Measurements from ENCODE around the gene TBX21.

Gene TBX21

DNA sequence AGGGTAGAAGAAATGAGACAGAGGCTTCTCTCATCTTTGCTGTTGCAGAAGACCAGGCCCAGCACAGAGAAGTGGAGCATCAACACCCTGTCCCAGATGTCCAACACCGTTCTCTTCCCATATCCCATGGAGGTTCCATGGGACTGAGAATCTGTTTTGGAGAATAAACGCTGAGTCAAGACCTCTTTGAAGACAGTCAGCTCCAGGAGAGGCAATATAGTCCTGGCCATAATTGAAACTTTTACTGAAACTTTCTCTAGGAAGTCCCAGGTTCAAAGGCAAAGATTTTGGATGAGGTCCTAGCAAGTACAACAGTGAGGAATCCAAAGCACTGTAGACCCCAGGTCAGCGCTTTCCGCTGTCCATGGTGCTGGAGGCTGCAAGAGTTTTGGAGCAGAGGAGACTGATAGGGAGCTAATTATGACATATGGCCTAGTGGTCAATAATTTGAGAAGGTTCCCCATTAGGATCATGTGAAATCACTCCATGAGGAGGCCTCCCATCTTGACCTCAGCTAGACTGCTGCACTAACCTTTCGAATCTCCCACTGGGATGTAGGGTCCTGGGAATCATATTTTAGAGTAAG is 52.6 kb downstream of the TBX21 start:
- TF ChIP-seq, protein P1, sequence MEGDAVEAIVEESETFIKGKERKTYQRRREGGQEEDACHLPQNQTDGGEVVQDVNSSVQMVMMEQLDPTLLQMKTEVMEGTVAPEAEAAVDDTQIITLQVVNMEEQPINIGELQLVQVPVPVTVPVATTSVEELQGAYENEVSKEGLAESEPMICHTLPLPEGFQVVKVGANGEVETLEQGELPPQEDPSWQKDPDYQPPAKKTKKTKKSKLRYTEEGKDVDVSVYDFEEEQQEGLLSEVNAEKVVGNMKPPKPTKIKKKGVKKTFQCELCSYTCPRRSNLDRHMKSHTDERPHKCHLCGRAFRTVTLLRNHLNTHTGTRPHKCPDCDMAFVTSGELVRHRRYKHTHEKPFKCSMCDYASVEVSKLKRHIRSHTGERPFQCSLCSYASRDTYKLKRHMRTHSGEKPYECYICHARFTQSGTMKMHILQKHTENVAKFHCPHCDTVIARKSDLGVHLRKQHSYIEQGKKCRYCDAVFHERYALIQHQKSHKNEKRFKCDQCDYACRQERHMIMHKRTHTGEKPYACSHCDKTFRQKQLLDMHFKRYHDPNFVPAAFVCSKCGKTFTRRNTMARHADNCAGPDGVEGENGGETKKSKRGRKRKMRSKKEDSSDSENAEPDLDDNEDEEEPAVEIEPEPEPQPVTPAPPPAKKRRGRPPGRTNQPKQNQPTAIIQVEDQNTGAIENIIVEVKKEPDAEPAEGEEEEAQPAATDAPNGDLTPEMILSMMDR (conservative IDR thresholded peaks at IDR 0.05; ENCODE audit: control insufficient read depth, insufficient read depth, low read depth, low read length): no peak
- DNase-seq (ENCODE audit: low read depth): peak; percentile 27
- no peak overlapping the region for H3K4me3 ChIP-seq (ENCODE audit: control insufficient read depth, low read depth, low read length)

GRCh38 chr17:47789611-47790561 is 56.9 kb downstream of the TBX21 start:
- H3K4me3 ChIP-seq (ENCODE audit: control insufficient read depth, low read depth, low read length): peak overlapping the region; percentile 40
- TF ChIP-seq, protein P1 (conservative IDR thresholded peaks at IDR 0.05; ENCODE audit: control insufficient read depth, insufficient read depth, low read depth, low read length): peak; percentile 49
- peak; percentile 55 for DNase-seq (ENCODE audit: low read depth)

DNA sequence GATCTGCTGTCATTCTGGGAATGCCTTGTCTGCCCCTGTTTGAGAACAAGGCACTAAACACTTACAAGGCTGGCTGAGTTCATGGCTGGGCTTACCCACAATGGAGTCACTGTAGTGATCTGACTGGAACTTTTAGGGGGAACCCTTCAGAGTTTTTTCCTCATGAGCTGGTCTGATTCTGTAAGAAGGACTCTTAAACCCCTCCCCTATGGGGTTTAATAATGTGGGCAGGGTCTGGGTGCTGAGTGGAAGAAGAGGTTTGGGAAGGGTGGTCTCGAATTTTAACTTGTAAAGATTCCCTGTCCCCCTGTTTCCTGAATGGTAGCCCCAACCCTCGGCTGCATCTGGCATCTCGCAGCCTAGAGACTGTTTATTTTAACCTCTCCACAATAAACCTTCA is 58.0 kb downstream of the TBX21 start:
- DNase-seq (ENCODE audit: low read depth): no peak
- TF ChIP-seq, protein P1 (conservative IDR thresholded peaks at IDR 0.05; ENCODE audit: control insufficient read depth, insufficient read depth, low read depth, low read length): no peak
- H3K4me3 ChIP-seq (ENCODE audit: control insufficient read depth, low read depth, low read length): no peak overlapping the region

DNA sequence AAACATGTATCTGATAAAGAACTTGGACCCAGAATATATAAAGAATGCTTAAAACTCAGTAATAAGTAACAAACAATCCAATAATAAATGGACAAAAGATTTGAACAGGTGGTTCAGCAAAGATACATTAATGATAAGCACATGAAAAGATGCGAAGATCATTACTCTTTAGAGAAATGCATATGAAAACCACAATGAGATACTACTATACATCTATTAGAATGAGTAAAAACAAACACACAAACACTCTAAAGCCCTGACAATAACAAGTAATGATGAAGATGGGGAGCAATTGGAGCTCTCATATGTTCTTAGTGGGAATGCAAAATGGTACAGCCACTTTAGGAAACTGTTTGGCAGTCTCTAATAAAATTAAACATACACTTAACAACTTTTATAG is 59.4 kb downstream of the TBX21 start:
- no peak overlapping the region for H3K4me3 ChIP-seq (ENCODE audit: control insufficient read depth, low read depth, low read length)
- DNase-seq (ENCODE audit: low read depth): no peak
- TF ChIP-seq, protein P1 (conservative IDR thresholded peaks at IDR 0.05; ENCODE audit: control insufficient read depth, insufficient read depth, low read depth, low read length): no peak

DNA sequence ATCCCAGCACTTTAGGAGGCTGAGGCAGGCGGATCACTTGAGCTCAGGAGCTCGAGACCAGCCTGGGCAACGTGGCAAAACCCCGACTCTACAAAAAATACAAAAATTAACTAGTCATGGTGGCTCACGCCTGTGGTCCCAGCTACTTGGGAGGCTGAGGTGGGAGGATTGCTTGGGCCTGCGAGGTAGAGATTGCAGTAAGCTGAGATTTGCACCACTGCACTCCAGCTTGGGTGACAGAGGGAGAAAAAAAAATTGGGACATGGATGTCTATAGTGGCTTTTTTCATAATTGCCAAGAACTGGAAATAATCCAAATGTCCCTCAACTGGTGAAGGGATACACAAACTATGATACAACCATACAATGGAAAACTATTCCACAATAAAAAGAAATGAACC is 59.9 kb downstream of the TBX21 start:
- TF ChIP-seq, protein P1 (conservative IDR thresholded peaks at IDR 0.05; ENCODE audit: control insufficient read depth, insufficient read depth, low read depth, low read length): no peak
- no peak overlapping the region for H3K4me3 ChIP-seq (ENCODE audit: control insufficient read depth, low read depth, low read length)
- DNase-seq (ENCODE audit: low read depth): no peak
